HG03039 (cell line): ENCODE results near the gene PGS1.

Experiments
- ATAC-seq: cut with Tn5 transposase; IDR thresholded peaks from one replicate; pipeline ENCODE4 v1.9.1; 2021; ENCODE audit warnings: mild to moderate bottlenecking, moderate library complexity; ENCODE audit not compliant: unreplicated experiment

Gene PGS1

DNA sequence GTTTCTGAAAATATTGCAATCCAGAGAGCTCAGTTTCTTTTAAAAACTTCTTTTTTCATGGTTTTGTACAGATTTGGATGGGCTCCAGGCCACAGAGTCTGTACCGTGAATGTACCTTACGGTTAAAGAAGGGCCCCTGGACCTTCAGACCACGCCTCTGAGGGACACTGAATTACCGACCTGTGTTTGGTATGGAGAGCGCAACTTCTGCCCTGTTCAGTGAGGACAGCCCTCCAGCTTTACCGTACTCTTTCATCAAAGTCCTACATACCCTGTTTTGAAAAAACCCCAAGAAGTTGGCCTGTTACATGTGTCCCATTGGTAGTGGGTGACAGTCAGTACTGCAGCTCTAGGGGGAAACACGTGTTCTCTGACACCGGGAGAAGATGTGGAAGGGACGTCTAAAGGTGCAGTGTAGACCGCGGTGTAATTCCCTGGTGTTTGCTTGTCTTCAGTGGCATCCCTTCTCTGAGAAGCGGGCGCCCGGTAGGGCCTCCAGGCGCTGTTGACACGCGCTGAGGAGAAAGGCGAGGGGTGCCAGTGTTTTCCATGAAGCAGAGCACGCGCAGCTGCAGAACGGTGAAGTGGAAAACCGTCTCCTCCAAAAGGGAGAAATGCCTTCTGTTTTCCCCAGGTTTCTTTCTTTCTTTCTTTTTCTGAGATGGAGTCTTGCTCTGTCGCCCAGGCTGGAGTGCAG is 6.2 kb downstream of the PGS1 start:
- ATAC-seq, result no peak

DNA sequence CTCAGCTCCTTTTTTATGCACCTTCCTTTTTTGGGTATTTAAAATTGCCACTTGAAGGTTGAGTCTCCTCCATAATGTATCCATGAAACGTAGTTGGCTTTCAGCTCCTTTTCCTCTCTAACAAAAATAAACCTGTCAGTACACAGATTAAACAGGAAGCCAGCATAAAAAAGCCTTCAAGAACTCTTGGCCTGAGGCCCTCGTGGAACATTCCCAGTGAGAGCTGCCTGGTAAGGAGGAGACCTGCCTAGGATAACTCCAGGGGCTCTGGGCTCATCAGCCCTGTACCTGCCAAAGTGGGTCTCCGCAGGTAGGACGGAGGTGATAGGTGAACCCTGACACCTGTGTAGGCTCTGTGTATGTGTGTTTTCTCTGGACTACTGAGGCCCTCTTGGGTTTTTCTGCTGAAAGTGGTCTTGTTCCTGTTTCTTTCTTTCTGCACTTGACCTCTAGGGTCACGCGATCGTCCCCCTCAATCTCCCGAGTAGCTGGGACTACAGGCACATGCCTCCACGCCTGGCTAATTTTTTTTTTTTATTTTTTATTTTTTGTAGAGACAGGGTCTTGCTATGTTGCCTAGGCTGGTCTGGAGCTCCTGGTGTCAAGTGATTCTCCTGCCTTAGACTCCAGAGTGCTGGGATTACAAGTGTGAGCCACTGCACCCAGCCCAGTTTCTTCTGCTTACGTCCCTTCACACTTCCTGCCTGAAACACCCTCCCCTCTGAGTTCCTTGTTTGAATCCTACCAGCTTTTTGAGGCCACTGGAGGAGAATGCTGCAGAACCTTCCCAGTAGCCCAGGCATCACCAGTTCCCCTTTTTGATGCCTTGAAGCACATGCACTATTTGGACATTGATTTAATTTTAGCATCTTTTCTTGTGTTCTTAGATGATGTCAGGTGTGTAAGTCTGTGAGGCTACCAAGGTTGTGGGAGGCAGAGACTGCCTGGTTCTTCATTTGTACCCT is 9.8 kb downstream of the PGS1 start:
- no peak for ATAC-seq

DNA sequence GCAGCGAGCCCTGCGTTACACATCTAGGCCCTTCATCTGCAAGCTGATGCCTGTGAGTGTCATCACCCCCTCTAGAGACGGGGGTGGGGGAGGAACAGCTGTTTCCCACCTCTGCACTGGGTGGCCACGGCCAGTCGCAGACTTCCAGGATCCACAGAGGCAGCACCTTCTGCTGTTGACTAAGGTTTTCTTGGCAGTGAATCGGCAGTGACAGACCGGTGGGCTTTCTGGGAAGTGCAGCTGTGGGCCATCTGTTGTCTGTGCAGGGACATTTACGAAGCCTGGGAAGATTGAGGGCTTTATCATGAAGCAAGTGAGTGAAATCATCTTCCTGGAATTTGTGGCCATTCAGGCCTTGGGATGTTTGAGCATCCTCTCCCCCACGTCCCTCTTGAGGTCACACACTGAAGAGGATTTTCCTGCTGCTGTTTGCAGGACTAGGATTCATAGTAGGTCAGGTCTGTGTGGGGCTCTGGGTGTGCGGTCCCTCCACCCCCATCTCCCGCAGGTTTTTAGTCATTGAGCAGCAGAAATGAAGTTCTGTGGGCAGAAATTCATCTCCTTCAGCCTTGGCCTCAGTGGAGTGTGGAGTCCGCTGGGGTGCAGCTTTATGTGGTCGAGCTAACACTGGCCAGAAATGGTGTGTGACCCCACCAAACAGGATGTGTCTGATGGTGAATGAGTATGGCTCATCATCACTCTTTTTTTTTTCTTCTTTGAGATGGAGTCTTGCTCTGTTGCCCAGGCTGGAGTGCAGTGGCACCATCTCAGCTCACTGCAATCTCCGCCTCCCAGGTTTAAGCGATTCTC is 12.0 kb downstream of the PGS1 start:
- no peak for ATAC-seq

DNA sequence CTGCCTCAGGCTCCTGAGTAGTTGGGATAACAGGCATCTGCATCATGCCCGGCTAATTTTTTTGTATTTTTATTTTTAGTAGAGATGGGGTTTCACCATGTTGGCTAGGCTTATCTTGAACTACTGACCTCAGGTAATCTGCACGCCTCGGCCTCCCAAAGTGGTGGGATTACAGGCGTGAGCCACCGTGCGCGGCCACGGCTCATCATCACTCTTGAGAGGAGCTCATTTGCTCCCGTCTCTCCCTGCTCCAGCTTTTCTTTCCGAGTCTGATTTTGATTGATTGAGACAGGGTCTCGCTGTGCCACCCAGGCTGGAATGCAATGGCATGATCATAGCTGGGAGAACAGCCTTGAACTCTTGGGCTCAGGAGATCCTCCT is 12.6 kb downstream of the PGS1 start:
- ATAC-seq, result no peak

DNA sequence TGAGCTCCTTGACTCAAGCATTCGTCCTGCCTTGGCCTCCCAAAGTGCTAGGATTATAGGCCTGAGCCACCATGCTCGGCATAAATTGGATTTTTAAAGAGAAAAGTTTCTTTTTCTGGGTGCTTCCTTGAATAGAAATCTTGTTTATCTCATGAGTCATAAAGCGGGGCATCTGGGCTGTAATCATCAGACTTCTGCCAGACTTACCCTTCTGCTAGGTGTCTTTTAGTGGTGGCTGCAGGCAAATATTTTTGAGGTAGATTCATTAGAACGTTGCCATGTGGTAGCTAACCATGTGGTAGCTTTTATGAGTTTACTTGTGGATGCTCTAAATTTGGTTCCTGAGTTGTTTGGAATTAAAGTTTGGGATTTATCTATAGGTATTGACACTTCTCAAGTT is 13.4 kb downstream of the PGS1 start:
- no peak for ATAC-seq

DNA sequence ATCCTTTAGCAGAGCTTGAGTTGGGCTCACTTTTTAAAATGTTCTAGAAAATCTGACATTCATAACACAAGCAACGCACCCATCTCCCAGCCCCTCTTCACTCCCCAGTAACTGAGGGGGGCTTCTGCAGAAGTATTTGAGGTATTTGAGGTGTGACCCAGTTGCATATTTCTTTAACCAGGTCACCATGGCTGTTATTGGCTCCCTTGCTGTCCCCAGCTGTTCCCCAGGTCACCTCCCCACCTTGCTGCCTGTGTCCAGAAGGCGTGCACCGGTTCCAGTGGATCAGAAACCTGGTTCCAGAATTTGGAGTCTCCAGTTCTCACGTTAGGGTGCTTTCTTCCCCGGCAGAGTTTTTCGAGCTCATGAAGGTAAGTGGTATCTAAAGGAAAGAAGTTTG is 13.8 kb downstream of the PGS1 start:
- no peak for ATAC-seq

DNA sequence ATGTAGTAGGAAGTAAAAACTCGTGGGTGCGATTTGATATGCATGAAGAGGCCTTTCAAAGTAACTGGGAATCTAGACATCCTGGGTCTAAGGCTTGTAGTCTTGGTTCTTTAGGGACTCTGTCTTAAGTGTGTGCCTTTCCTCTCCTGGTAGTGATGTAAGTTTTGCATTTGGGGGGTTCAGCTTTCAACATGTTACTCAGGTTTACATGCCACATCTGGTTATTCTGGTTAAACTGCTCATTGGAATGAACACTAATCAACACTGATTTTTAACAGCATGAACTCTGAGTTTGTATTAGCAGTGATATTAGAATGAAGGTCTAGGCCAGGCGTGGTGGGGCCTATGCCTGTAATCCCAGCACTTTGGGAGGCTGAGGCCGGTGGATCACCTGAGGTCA is 15.1 kb downstream of the PGS1 start:
- no peak for ATAC-seq

DNA sequence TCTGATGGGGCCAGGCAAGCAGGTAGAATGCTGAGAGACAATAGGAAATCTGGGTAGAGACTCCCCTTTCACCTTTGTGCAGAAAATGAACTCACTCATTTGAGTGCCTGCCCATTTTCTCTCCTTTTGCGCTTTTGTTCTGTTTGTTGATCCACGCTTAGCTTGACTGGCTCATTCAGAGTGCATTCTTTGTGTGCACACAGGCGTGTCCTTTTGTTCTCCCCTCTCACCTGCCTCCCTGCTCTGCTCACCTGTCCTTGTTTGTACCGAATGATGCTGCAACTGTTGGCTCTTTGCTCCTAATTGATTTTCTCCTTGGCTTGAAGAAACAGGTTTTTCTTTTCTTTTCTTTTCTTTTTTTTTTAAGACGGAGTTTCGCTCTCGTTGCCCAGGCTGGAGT is 15.8 kb downstream of the PGS1 start:
- no peak for ATAC-seq

DNA sequence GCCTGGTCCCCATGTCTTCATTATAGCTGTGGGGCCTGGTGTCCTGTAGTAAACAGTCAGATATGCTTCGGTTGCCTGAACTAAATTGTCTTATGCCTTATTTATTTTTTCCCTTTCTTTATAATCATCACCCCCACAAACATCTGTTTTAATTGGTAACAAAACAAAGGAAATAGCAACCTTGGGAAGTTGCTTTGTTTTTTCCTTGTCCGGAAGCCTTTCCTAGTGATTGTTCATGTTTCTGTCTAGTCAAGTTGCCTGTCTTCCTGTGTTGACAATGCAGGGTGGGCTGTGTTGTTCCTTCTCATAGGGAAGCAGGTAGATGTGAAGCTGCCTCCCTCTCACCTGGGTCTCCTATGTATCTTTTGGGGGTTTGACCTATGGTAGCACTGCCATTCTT is 16.7 kb downstream of the PGS1 start:
- ATAC-seq, result no peak

DNA sequence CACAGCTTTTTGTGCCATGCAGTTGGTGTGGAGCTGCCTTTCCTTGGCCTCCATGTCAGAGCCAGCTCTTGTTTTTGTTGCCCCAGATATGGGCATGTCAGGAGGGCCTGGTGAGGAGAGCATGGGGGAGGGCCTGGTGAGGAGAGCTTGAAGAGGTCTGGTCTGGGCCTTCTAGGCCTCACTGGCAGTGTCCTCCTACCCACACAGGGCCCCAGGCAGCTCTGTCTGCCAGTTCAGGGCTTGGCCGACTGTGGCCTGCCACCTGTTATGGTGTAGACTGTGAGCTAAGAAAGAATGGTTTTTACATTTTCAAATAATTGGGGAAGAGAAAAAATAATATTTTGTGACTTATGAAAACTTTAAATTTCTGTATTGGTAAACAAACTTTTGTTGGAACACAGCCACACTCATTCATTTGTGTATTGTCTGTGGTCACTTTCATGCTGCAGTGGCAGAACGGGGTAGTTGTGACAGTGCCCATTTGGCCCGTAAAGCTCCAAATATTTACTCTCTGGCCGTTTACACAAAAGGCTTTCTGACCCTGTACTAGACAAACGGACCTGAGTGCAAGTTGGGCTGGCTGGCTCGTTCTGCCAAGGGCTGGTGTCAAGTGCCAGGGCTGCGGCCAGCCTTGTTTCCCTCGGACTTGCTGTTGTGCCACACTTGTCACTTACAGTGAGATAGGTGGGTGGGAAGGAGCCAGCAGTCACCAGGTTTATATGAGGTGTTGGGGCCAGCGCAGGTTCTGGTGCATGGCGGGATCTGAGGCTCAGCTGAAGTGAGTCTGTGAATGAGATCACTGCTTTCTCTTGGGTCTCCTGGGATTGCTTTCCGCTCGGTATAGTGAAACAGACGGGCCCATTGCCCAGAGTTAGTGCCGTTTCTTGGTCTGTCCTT is 18.2 kb downstream of the PGS1 start:
- no peak for ATAC-seq

DNA sequence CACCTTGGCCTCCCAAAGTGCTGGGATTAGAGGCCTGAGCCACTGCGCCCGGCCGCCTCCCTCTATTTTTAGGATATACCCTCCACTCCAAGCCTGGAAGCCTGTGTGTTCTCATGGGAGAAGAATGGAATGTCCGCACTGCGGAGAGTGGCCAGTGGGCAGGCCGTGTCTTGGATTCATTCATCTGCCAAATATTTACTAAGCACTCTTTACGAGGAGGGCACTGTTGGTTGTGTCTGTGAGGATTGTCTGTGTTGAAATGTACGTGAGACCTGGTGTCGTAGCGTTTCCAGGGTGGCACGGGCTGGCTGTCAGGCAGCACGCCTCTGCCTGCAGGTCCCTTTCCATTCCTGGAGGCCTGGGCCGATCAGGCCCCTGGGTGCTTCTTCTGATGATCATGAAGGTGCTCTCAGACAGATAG is 19.2 kb downstream of the PGS1 start:
- no peak for ATAC-seq

DNA sequence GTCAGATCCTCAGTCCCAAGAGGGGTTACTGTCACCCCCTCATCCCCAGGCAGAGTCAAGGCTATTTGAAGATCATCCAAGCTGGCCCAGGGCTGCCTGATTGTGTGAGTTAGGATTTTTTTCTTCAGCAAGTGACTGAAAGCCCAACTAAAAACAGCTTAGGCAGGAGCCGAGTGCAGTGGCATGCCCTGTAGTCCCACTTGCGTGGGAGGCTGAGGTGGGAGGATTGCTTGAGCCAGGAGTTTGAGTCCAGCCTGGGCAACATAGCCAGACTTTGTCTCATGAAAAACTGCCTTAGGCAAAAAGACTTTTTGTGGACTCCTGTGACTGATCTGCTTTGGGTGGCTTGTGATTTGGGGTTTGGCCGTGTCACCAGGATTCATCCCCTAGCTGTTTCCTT is 19.9 kb downstream of the PGS1 start:
- no peak for ATAC-seq

DNA sequence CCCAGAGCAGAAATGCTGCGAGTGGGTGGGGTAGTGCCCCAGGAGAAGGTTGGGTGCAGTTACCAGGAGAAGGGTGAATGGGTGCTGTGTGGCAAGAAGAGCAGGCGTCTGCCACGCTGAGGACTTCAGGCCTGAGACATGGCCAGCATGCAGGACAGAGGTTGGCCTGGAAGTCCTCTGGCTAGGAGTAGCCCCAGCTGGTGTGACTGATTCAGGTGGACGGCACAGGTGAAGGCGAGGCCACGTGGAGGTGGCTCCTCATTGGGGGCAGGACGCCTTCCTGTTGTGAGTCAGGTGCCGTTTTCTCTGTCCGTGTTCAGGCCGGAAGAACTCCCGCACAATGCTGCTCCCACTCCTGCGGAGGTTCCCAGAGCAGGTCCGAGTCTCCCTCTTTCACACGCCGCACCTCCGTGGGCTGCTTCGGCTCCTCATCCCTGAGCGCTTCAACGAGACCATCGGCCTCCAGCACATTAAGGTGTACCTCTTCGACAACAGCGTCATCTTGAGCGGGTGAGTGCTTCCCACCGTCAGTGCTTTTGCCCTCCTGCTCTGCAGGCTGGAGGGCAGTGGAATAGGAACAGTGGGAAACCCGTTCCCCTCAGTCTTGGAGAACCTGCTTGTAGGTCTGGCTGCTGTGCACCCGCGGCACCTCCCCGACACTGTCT is 20.7 kb downstream of the PGS1 start:
- no peak for ATAC-seq

DNA sequence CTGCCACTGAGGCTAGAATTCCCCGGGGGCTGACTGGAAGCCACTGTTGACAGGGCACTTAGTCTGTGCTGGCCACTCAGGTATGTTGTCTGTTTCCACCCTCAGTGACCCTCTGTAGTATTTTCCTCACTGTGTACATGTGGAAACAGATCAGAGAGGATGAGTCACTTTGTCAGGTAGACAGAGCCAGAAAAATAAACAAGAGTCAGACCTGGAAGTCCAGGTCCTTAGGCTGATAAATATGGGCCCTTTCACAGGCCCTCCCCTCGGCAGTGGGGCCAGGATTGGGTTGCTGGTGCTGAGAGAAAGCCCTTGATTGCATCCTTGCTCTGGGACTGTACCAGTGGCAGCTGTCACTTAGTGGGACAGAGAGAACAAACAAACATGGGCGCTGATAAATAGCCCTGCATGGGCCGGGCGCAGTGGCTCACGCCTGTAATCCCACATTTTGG is 21.3 kb downstream of the PGS1 start:
- no peak for ATAC-seq

DNA sequence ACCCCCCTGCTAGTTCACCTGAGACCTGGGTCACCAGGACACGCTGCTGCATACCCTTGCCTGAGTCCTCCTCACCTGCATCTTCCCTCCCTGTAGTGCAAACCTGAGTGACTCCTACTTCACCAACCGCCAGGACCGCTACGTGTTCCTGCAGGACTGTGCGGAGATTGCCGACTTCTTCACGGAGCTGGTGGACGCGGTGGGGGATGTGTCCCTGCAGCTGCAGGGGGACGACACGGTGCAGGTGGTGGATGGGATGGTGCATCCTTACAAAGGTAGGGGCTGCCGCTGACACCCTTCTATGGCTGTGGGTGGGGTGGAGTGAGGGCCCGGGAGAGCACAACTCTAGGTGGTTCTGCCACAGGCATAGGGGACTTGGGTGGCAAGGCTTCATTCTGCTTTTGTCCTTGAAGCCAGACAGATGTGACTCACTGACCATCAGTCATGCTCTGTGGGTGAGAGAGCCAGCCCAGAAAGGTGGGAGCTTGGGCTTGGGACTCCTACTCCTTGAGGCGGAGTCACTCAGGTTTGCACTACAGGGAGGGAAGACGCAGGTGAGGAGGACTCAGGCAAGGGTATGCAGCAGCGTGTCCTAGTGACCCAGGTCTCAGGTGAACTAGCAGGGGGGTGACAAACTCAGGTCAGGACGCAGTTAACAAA is 22.3 kb downstream of the PGS1 start:
- ATAC-seq, result no peak

DNA sequence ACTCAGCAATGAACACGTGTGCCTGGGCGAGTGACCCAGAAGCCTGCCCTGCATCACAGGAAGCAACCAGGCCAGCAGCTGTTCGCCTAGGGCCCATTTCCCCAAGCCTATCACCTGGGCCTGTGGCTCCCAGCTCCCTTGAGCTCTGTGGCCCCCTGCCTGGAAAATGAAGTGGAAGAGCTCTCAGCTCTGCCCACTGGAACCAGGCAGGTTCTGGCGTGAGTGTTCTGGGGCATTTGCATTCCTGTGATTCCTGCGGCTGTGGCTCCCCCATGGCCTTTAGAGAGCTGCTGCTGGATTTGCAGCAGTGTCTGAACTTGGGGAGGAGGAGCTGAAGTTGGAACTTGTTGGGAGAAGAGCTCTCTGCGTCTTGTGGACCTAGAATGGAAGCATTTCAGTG is 22.8 kb downstream of the PGS1 start:
- ATAC-seq, result no peak

DNA sequence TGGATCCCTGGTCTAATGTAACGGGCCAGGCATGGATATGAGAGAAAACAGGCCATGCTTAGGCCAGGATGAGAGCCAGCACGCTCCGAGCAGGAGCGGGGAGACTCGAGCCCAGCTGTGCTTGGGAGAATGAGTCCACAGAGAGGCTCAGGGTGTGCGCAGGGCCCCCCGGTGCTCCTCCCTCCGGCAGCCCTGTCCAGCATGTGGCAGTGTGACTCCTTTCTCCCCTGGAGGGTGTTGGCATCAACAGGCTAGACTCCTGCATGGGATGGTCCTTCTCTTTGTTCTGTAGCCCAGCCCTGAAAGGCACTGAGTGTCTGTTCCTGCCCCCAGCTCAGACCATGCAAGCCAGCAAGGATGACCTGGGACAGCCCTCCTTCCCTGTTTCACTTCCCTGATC is 23.4 kb downstream of the PGS1 start:
- no peak for ATAC-seq

DNA sequence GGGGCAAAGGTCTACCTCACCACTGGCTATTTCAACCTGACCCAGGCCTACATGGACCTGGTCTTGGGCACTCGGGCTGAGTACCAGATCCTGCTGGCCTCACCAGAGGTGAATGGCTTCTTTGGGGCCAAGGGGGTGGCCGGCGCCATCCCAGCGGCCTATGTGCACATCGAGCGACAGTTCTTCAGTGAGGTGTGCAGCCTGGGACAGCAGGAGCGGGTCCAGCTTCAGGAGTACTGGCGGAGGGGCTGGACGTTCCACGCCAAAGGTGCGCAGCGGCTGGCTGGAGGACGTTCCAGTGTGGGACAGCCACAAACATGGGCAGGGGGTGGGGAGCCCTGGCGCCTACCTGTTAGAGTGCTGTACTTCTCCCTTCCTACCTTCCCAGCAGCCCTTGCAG is 25.4 kb downstream of the PGS1 start:
- ATAC-seq, result no peak

DNA sequence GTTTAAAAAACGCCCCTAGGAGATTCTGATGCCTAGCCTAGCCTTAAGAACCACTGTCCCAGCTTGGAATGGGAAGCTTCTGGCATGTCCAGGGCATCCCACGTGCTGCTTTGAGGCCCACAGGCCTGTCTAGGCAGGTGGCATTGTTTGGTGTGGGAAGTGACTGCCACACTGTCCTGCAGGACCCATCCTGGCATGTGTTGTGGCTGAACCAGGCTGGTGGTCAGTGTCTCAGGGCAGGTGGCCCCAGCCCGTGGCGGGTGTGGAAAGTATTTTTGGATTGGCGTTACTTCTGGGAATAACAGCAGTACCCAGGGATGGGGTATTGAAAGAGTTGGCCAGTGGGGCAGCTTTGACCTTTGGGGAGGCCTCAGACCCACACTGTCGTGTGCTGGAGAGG is 27.9 kb downstream of the PGS1 start:
- ATAC-seq, result no peak
